ENCODE data around the gene GALM. TPM values are rescaled to one million over a fixed set of nuclear protein-coding genes. Genes with fewer than 3 reads are reported as not detected.

Gene GALM
- total and polyA plus RNA-seq, 2 experiments from 2014 or later, result 52.6 to 59.4 TPM

- Histone ChIP-seq H3K36me3 (replicated peaks; ENCODE audit: insufficient read depth, low read depth) (no peaks in the 10 kb centered on the region), H3K4me3 (no peak overlapping the region), H4K20me1 (ENCODE audit: insufficient read depth, poor library complexity, severe bottlenecking) (no peaks in the 10 kb centered on the region), H3K27me3 (no peaks in the 10 kb centered on the region), H3K4me1 (ENCODE audit: insufficient read depth) (peaks cover 5% of the 10 kb centered on the region), H3K9me3 (ENCODE audit: low read depth) (no peaks in the 10 kb centered on the region), H3K9me2 (replicated peaks; ENCODE audit: insufficient read depth) (no peaks in the 10 kb centered on the region), H3K4me2 (no peak overlapping the region), H3K27ac (no peak overlapping the region), H3K79me2 (no peaks in the 10 kb centered on the region), H2AFZ (no peak overlapping the region)
- TF ChIP-seq EZH2phosphoT487 (IDR thresholded peaks at IDR 0.05; ENCODE audit: low read depth, severe bottlenecking, unreplicated experiment), result no peak
- TF ChIP-seq EZH2 (IDR thresholded peaks at IDR 0.05; ENCODE audit: borderline replicate concordance), result no peak
- no peak for TF ChIP-seq CTCF (IDR thresholded peaks at IDR 0.05; ENCODE audit: poor library complexity)
- WGBS (ENCODE audit: low lambda C conversion rate, missing lambda C conversion rate), result 91% methylated on average over 7 of the region's 7 CpGs
- no peak for DNase-seq (ENCODE audit: low spot score)
These were observed 17.7 kb upstream of the GALM start for GRCh38 chr2:38648107-38648761.

GRCh38 chr2:38649176-38649728 is 16.7 kb upstream of the GALM start:
- no peaks in the 10 kb centered on the region for H3K36me3 ChIP-seq (replicated peaks; ENCODE audit: insufficient read depth, low read depth)
- no peaks in the 10 kb centered on the region for H3K9me3 ChIP-seq (ENCODE audit: low read depth)
- H3K4me2 ChIP-seq, result no peak overlapping the region
- peaks cover 6% of the 10 kb centered on the region for H3K4me1 ChIP-seq (ENCODE audit: insufficient read depth)
- H2AFZ ChIP-seq, result no peak overlapping the region
- no peaks in the 10 kb centered on the region for H3K79me2 ChIP-seq
- H3K27me3 ChIP-seq, result no peaks in the 10 kb centered on the region
- 88% methylated on average over 12 of the region's 12 CpGs for WGBS (ENCODE audit: low lambda C conversion rate, missing lambda C conversion rate)
- H3K9me2 ChIP-seq (replicated peaks; ENCODE audit: insufficient read depth), result no peaks in the 10 kb centered on the region
- H4K20me1 ChIP-seq (ENCODE audit: insufficient read depth, poor library complexity, severe bottlenecking), result no peaks in the 10 kb centered on the region
- no peak for TF ChIP-seq EZH2phosphoT487 (IDR thresholded peaks at IDR 0.05; ENCODE audit: low read depth, severe bottlenecking, unreplicated experiment)
- no peak for TF ChIP-seq CTCF (IDR thresholded peaks at IDR 0.05; ENCODE audit: poor library complexity)
- TF ChIP-seq EZH2 (IDR thresholded peaks at IDR 0.05; ENCODE audit: borderline replicate concordance), result no peak
- H3K4me3 ChIP-seq, result no peak overlapping the region
- DNase-seq (ENCODE audit: low spot score), result no peak
- no peak overlapping the region for H3K27ac ChIP-seq

GRCh38 chr2:38650012-38650411 is 15.9 kb upstream of the GALM start:
- no peak overlapping the region for H3K4me3 ChIP-seq
- no peaks in the 10 kb centered on the region for H3K27me3 ChIP-seq
- no peaks in the 10 kb centered on the region for H3K79me2 ChIP-seq
- WGBS (ENCODE audit: low lambda C conversion rate, missing lambda C conversion rate), result 86% methylated on average over 6 of the region's 6 CpGs
- H3K27ac ChIP-seq, result no peak overlapping the region
- H3K9me2 ChIP-seq (replicated peaks; ENCODE audit: insufficient read depth), result no peaks in the 10 kb centered on the region
- H2AFZ ChIP-seq, result no peak overlapping the region
- no peak for DNase-seq (ENCODE audit: low spot score)
- H3K36me3 ChIP-seq (replicated peaks; ENCODE audit: insufficient read depth, low read depth), result no peaks in the 10 kb centered on the region
- TF ChIP-seq EZH2 (IDR thresholded peaks at IDR 0.05; ENCODE audit: borderline replicate concordance), result no peak
- no peak for TF ChIP-seq CTCF (IDR thresholded peaks at IDR 0.05; ENCODE audit: poor library complexity)
- TF ChIP-seq EZH2phosphoT487 (IDR thresholded peaks at IDR 0.05; ENCODE audit: low read depth, severe bottlenecking, unreplicated experiment), result no peak
- no peaks in the 10 kb centered on the region for H3K9me3 ChIP-seq (ENCODE audit: low read depth)
- H3K4me1 ChIP-seq (ENCODE audit: insufficient read depth), result peaks cover 6% of the 10 kb centered on the region
- H4K20me1 ChIP-seq (ENCODE audit: insufficient read depth, poor library complexity, severe bottlenecking), result no peaks in the 10 kb centered on the region
- H3K4me2 ChIP-seq, result no peak overlapping the region

All from hepatocyte (in vitro differentiated cells).